Transverse colon (tissue), 4 donors: ENCODE results near the gene TRPM3. TPM values are rescaled to one million over a fixed set of nuclear protein-coding genes. Genes with fewer than 3 reads are reported as not detected.

Experiments
- DNase-seq: peaks from one replicate; pipeline ENCODE4 v3.0.0-alpha.2; 2019
- H3K27ac ChIP-seq, 4 donors: fragments of 200-600 bp; sonication (generic); 2 replicates each; pipeline ENCODE4 v1.5.1; 2016 to 2018; ENCODE audit warnings: inconsistent platforms in 4 of 4
- H3K27me3 ChIP-seq: fragments of 200-600 bp; sonication (generic); 2 replicates; pipeline ENCODE4 v1.5.1; 2017; ENCODE audit warnings: inconsistent platforms
- H3K36me3 ChIP-seq, 4 donors: fragments of 200-600 bp; sonication (generic); 2 replicates each; pipeline ENCODE4 v1.5.1; 2017 to 2019; ENCODE audit warnings: inconsistent platforms in 4 of 4
- H3K4me1 ChIP-seq, 4 donors: fragments of 200-600 bp; sonication (generic); 2 replicates each; pipeline ENCODE4 v1.5.1; 2017 to 2020; ENCODE audit warnings: inconsistent platforms in 4 of 4
- H3K4me3 ChIP-seq, 4 donors: fragments of 200-600 bp; sonication (generic); 1 replicate in 1 of 4; 2 replicates in 3 of 4; pipeline versions ENCODE4 v1.5.1 to v1.6.1; 2017 to 2019; ENCODE audit warnings: inconsistent platforms in 4 of 4
- H3K9me3 ChIP-seq, 2 donors: fragments of 200-600 bp; sonication (generic); 2 replicates each; pipeline ENCODE4 v1.5.1; 2017 to 2019; ENCODE audit warnings: inconsistent platforms in 2 of 2
- CTCF ChIP-seq, 5 experiments: fragments of 200-600 bp in 3 of 5; fragments of 450-650 bp in 2 of 5; sonication (generic) in 3 of 5; IDR thresholded peaks; 1 replicate in 2 of 5; 2 replicates in 3 of 5; pipeline ENCODE4 v1.5.1; 2016 to 2017; ENCODE audit warnings: antibody characterized with exemption in 5 of 5, inconsistent platforms in 3 of 5, mild to moderate bottlenecking in 2 of 5, moderate library complexity in 1 of 5
- EP300 ChIP-seq: sonication (generic); formaldehyde crosslinking; IDR thresholded peaks from one replicate; pipeline ENCODE4 v1.6.1; 2017; ENCODE audit warnings: antibody characterized with exemption, low read depth
- POLR2A ChIP-seq: fragments of 450-650 bp; IDR thresholded peaks from one replicate; pipeline ENCODE4 v1.6.1; 2016; ENCODE audit warnings: antibody characterized with exemption, mild to moderate bottlenecking, moderate library complexity
- POLR2AphosphoS5 ChIP-seq, 3 donors: sonication (generic); formaldehyde crosslinking; IDR thresholded peaks; one replicate each; pipeline ENCODE4 v1.6.1; 2016; ENCODE audit warnings: antibody characterized with exemption in 3 of 3
- WGBS, 2 donors: methylation state at CpG; one replicate each; pipeline ENCODE4 v1.1.5; 2018; ENCODE audit warnings: low coverage in 1 of 2; 5-methylcytosine and 5-hydroxymethylcytosine counted together
- in situ Hi-C, 4 donors: fragments of 200-750 bp; cut with MboI; loops; one replicate each; pipeline versions ENCODE4 v1.15.0 to v1.15.1; 2017; ENCODE audit warnings: low sequenced_read_pairs in 3 of 4, low pct_ligation_motif_present in 1 of 4, low pct_unique_long_range_greater_than_20kb in 1 of 4
- intact Hi-C: fragments of 100-400 bp; cut with DNase I; formaldehyde crosslinking; loops from one replicate; pipeline ENCODE4 v1.15.1; 2023; ENCODE audit warnings: low total_unique reads
- total RNA-seq, 4 donors: library from RNA; depleted of rRNA; stranded (reverse); fragments of >200 nt; gene quantifications; one replicate each; pipeline ENCODE4 v1.1.0, GENCODE V29; 2016

TRPM3 gene
- total RNA-seq, 4 donors from 2014 or later, result 0.16 to 1.2 (median 0.32) TPM

- H3K4me3 ChIP-seq, result no peak overlapping the region
- H3K27me3 ChIP-seq, result no peaks in the 10 kb centered on the region
- H3K36me3 ChIP-seq, result no peaks in the 10 kb centered on the region
- H3K4me1 ChIP-seq, result peaks cover 0 to 16% (median 0%) of the 10 kb centered on the region in 4 donors
- in situ Hi-C loops, result no loop called here
- no peaks in the 10 kb centered on the region for H3K9me3 ChIP-seq
- H3K27ac ChIP-seq, result peak overlapping the region; percentile 61 to 72 (median 68)
- no peak for DNase-seq
- intact Hi-C loops, result no loop called here
- 82 to 87% methylated on average over 5 to 8 of the region's 8 CpGs for WGBS, 2 donors
- TF ChIP-seq POLR2A, result no peak
- no peak for TF ChIP-seq EP300
- TF ChIP-seq POLR2AphosphoS5 (IDR thresholded peaks at IDR 0.05), result no peak
- no peak for TF ChIP-seq CTCF (IDR thresholded peaks at IDR 0.05)
These were observed 556.7 kb downstream of the TRPM3 start for GRCh38 chr9:70564468-70565335.

- Histone ChIP-seq H3K27me3 (no peaks in the 10 kb centered on the region), H3K4me3 (no peak overlapping the region), H3K27ac (peak overlapping the region; percentile 61 to 72 (median 68)), H3K4me1 (peaks cover 0 to 16% (median 0%) of the 10 kb centered on the region in 4 donors), H3K36me3 (no peaks in the 10 kb centered on the region), H3K9me3 (no peaks in the 10 kb centered on the region)
- in situ Hi-C loops (no loop called here), intact Hi-C loops (no loop called here)
- DNase-seq, result peak; percentile 15
- TF ChIP-seq CTCF (IDR thresholded peaks at IDR 0.05), result no peak
- TF ChIP-seq POLR2A, result no peak
- 60 to 66% methylated on average over 5 of the region's 5 CpGs for WGBS, 2 donors
These were observed 557.8 kb downstream of the TRPM3 start for GRCh38 chr9:70563431-70564204.

GRCh38 chr9:70563010-70563409 lies 558.4 kb downstream of the TRPM3 start:
- Histone ChIP-seq H3K27me3 (no peaks in the 10 kb centered on the region), H3K4me3 (no peak overlapping the region), H3K9me3 (no peaks in the 10 kb centered on the region), H3K36me3 (no peaks in the 10 kb centered on the region), H3K27ac (peak overlapping the region; percentile 61 to 72 (median 68)), H3K4me1 (peaks cover 0 to 16% (median 0%) of the 10 kb centered on the region in 4 donors)
- WGBS, 2 donors, result 83 to 100% methylated on average over 2 to 4 of the region's 4 CpGs
- in situ Hi-C loops, result no loop called here
- DNase-seq, result no peak
- TF ChIP-seq CTCF (IDR thresholded peaks at IDR 0.05) (no peak), EP300 (no peak), POLR2AphosphoS5 (IDR thresholded peaks at IDR 0.05) (no peak)
- intact Hi-C loops, result no loop called here

GRCh38 chr9:70561786-70562395 lies 559.5 kb downstream of the TRPM3 start:
- intact Hi-C loops, result no loop called here

More at GRCh38 chr9:70561786-70562395, 559.5 kb downstream of the TRPM3 start:
- Histone ChIP-seq H3K27me3 (no peaks in the 10 kb centered on the region), H3K9me3 (no peaks in the 10 kb centered on the region), H3K36me3 (no peaks in the 10 kb centered on the region), H3K27ac (peak overlapping the region; percentile 61 to 72 (median 68)), H3K4me1 (peaks cover 0 to 16% (median 0%) of the 10 kb centered on the region in 4 donors), H3K4me3 (no peak overlapping the region)
- DNase-seq, result no peak
- in situ Hi-C loops, result no loop called here
- WGBS, 2 donors, result 62 to 72% methylated on average over 3 of the region's 3 CpGs
- no peak for TF ChIP-seq EP300
- TF ChIP-seq POLR2A, result no peak
- TF ChIP-seq POLR2AphosphoS5 (IDR thresholded peaks at IDR 0.05), result peak in 2 of 3 donors; percentile 18 to 26
- no peak for TF ChIP-seq CTCF (IDR thresholded peaks at IDR 0.05)
